Measurements from ENCODE around the gene PIP4K2C.
A peak's percentile ranks its signal among the peaks of the same experiment; 100 is the strongest.
"Not testable (repeated sequence)": the region's sequence is repeated elsewhere in the genome, so short reads cannot be mapped to it uniquely, and the experiment has no call there.

The PIP4K2C gene

GRCh38 chr12:57611108-57611826, 20.3 kb downstream of the PIP4K2C start, which contains the start of gene ARHGEF25:
TSS of gene ARHGEF25 (plus strand) at chr12:57611435. CDS start at chr12:57611895, 460 bp downstream.
- ATAC-seq, result peak; percentile 76 to 79

- ATAC-seq, result no peak
These were observed 21.1 kb downstream of the PIP4K2C start for GRCh38 chr12:57611827-57612710.

- no peak for ATAC-seq
These were observed 21.9 kb downstream of the PIP4K2C start for GRCh38 chr12:57612711-57613426.

GRCh38 chr12:57613427-57614109, 22.6 kb downstream of the PIP4K2C start:
- ATAC-seq, result no peak

- ATAC-seq, result no peak
These were observed 23.4 kb downstream of the PIP4K2C start for GRCh38 chr12:57614178-57614947.

GRCh38 chr12:57614948-57615500, 24.0 kb downstream of the PIP4K2C start:
- ATAC-seq, result no peak

- no peak for ATAC-seq
These were observed 24.6 kb downstream of the PIP4K2C start for GRCh38 chr12:57615637-57616036.

GRCh38 chr12:57616383-57617101, 25.6 kb downstream of the PIP4K2C start:
- ATAC-seq, result no peak

- no peak for ATAC-seq
These were observed 26.9 kb downstream of the PIP4K2C start for GRCh38 chr12:57617942-57618341.

GRCh38 chr12:57618431-57618830, 27.4 kb downstream of the PIP4K2C start:
- ATAC-seq, result not testable (repeated sequence)

- ATAC-seq, result no peak
These were observed 28.0 kb downstream of the PIP4K2C start for GRCh38 chr12:57618966-57619433.

GRCh38 chr12:57619434-57620244, 28.6 kb downstream of the PIP4K2C start:
- peak in 1 of 2 donors; percentile 31 for ATAC-seq

GRCh38 chr12:57620245-57620935, 29.4 kb downstream of the PIP4K2C start:
- ATAC-seq, result no peak

GRCh38 chr12:57620936-57621496, 30.0 kb downstream of the PIP4K2C start:
- peak in 1 of 2 donors; percentile 23 for ATAC-seq

- peak; percentile 68 to 78 for ATAC-seq
These were observed 30.7 kb downstream of the PIP4K2C start for GRCh38 chr12:57621497-57622292.

GRCh38 chr12:57622293-57623245, 31.6 kb downstream of the PIP4K2C start:
- ATAC-seq, result no peak
